Parathyroid adenoma (tissue), 2 donors: ENCODE measurements around the gene LY6G6C.

Experiments
- H2AFZ ChIP-seq: fragments of 300-600 bp; sonication (generic); one replicate; pipeline ENCODE4 v1.7.0; 2017; ENCODE audit warnings: antibody characterized with exemption, mild to moderate bottlenecking
- H3K27ac ChIP-seq: fragments of 300-600 bp; sonication (generic); one replicate; pipeline ENCODE4 v1.7.0; 2017
- H3K27me3 ChIP-seq: fragments of 300-600 bp; sonication (generic); one replicate; pipeline ENCODE4 v1.7.0; 2017; ENCODE audit warnings: low read length; ENCODE audit not compliant: control insufficient read depth, insufficient read depth
- H3K36me3 ChIP-seq: fragments of 300-600 bp; sonication (generic); one replicate; pipeline ENCODE4 v1.7.0; 2017; ENCODE audit warnings: low read length; ENCODE audit not compliant: control insufficient read depth, insufficient read depth
- H3K4me1 ChIP-seq: fragments of 300-600 bp; sonication (generic); one replicate; pipeline ENCODE4 v1.7.0; 2017; ENCODE audit warnings: control low read depth
- H3K4me2 ChIP-seq: fragments of 300-600 bp; sonication (generic); one replicate; pipeline ENCODE4 v1.7.0; 2017; ENCODE audit warnings: low read length
- H3K4me3 ChIP-seq: fragments of 300-600 bp; sonication (generic); one replicate; pipeline ENCODE4 v1.7.0; 2017; ENCODE audit warnings: low read depth, low read length
- H3K79me2 ChIP-seq: fragments of 300-600 bp; sonication (generic); one replicate; pipeline ENCODE4 v1.7.0; 2017; ENCODE audit warnings: control low read depth
- H3K9ac ChIP-seq: fragments of 300-600 bp; sonication (generic); one replicate; pipeline ENCODE4 v1.7.0; 2017; ENCODE audit warnings: mild to moderate bottlenecking
- H3K9me3 ChIP-seq: fragments of 300-600 bp; sonication (generic); one replicate; pipeline ENCODE4 v1.7.0; 2017; ENCODE audit warnings: low read length; ENCODE audit not compliant: control insufficient read depth
- CTCF ChIP-seq: fragments of 300-600 bp; sonication (generic); IDR thresholded peaks from one replicate; pipeline ENCODE4 v1.7.0; 2017; ENCODE audit warnings: antibody characterized with exemption, mild to moderate bottlenecking
- donor health status: primary hyperparathyroidism.

Gene LY6G6C

GRCh38 chr6:31728767-31729514 lies 7.4 kb upstream of the LY6G6C start, which contains the start of gene DDAH2:
Gene DDAH2, minus strand, starts transcription at chr6:31729299. Its CDS starts 138 bp downstream, at chr6:31729161.
- H3K36me3 ChIP-seq, result no peaks in the 10 kb centered on the region

GRCh38 chr6:31727717-31728671 lies 6.4 kb upstream of the LY6G6C start:
- peak overlapping the region; percentile 98 for H3K4me2 ChIP-seq
- no peaks in the 10 kb centered on the region for H3K79me2 ChIP-seq
- H3K36me3 ChIP-seq, result no peaks in the 10 kb centered on the region
- no peaks in the 10 kb centered on the region for H3K4me1 ChIP-seq
- peak overlapping the region; percentile 94 for H3K4me3 ChIP-seq
- no peaks in the 10 kb centered on the region for H3K9me3 ChIP-seq
- peak overlapping the region; percentile 20 for H3K27ac ChIP-seq
- no peak overlapping the region for H2AFZ ChIP-seq
- no peaks in the 10 kb centered on the region for H3K27me3 ChIP-seq
- TF ChIP-seq CTCF, result no peak
- no peak overlapping the region for H3K9ac ChIP-seq

More at GRCh38 chr6:31728767-31729514, 7.4 kb upstream of the LY6G6C start, which contains the start of gene DDAH2:
- no peaks in the 10 kb centered on the region for H3K9me3 ChIP-seq
- H3K4me3 ChIP-seq, result peak within 1 kb of the TSS; percentile 94
- no peaks in the 10 kb centered on the region for H3K27me3 ChIP-seq
- H3K79me2 ChIP-seq, result no peaks in the 10 kb centered on the region
- no peak within 1 kb of the TSS for H3K9ac ChIP-seq
- H3K27ac ChIP-seq, result peak within 1 kb of the TSS; percentile 61
- H3K4me2 ChIP-seq, result peak within 1 kb of the TSS; percentile 98
- peak within 1 kb of the TSS; percentile 70 for H2AFZ ChIP-seq
- no peaks in the 10 kb centered on the region for H3K4me1 ChIP-seq
- no peak for TF ChIP-seq CTCF

- Histone ChIP-seq H2AFZ (no peak overlapping the region), H3K27ac (no peak overlapping the region), H3K9me3 (no peaks in the 10 kb centered on the region), H3K36me3 (no peaks in the 10 kb centered on the region), H3K27me3 (no peaks in the 10 kb centered on the region), H3K4me1 (no peaks in the 10 kb centered on the region), H3K4me2 (no peak overlapping the region), H3K79me2 (no peaks in the 10 kb centered on the region), H3K9ac (no peak overlapping the region), H3K4me3 (no peak overlapping the region)
- no peak for TF ChIP-seq CTCF
These were observed 5.6 kb upstream of the LY6G6C start for GRCh38 chr6:31727034-31727716.

- H2AFZ ChIP-seq, result no peak overlapping the region
- H3K36me3 ChIP-seq, result no peaks in the 10 kb centered on the region
- no peak overlapping the region for H3K4me2 ChIP-seq
- H3K9ac ChIP-seq, result no peak overlapping the region
- H3K9me3 ChIP-seq, result no peaks in the 10 kb centered on the region
- H3K4me1 ChIP-seq, result no peaks in the 10 kb centered on the region
- H3K27ac ChIP-seq, result no peak overlapping the region
- no peaks in the 10 kb centered on the region for H3K79me2 ChIP-seq
- no peaks in the 10 kb centered on the region for H3K27me3 ChIP-seq
- no peak for TF ChIP-seq CTCF
- H3K4me3 ChIP-seq, result no peak overlapping the region
These were observed 4.2 kb upstream of the LY6G6C start for GRCh38 chr6:31725502-31726350.
